HCT116 (cell line): ENCODE measurements around the gene USP8.

Experiments used
- EGR1 ChIP-seq: IDR thresholded peaks from 2 replicates; pipeline ENCODE4 v1.6.1; 2012; ENCODE audit warnings: low read depth
- EZH2 ChIP-seq: fragments of 200-600 bp; sonication (generic); IDR thresholded peaks from 2 replicates; pipeline ENCODE4 v1.6.1; 2017; ENCODE audit warnings: antibody characterized with exemption, mixed run types
- POLR2A ChIP-seq: IDR thresholded peaks from 2 replicates; pipeline ENCODE4 v1.7.0; 2011; ENCODE audit warnings: borderline replicate concordance; ENCODE audit not compliant: insufficient read depth, insufficient read length; ENCODE audit errors: extremely low read depth
- POLR2AphosphoS5 ChIP-seq: IDR thresholded peaks from 2 replicates; pipeline ENCODE4 v1.6.1; 2011; ENCODE audit warnings: mild to moderate bottlenecking, low read depth, low read length, moderate library complexity
- SIN3A ChIP-seq: IDR thresholded peaks from 2 replicates; pipeline ENCODE4 v1.6.1; 2012; ENCODE audit warnings: low read depth
- TCF7L2 ChIP-seq: IDR thresholded peaks from 2 replicates; pipeline ENCODE4 v1.7.0; 2011; ENCODE audit warnings: borderline replicate concordance, inconsistent platforms; ENCODE audit not compliant: insufficient read depth, insufficient read length; ENCODE audit errors: extremely low read depth
- TF ChIP-seq, protein P1 (sequence below), 3 experiments: fragments of 200-600 bp in 1 of 3; sonication (generic) in 1 of 3; IDR thresholded peaks in 2 of 3; conservative IDR thresholded peaks in 1 of 3; 2 replicates each; pipeline ENCODE4 v1.5.1; 2012 to 2017; ENCODE audit warnings: low read depth in 2 of 3, low read length in 2 of 3, antibody characterized with exemption in 1 of 3, borderline replicate concordance in 1 of 3, control low read depth in 1 of 3, mild to moderate bottlenecking in 1 of 3, mixed read lengths in 1 of 3, mixed run types in 1 of 3, moderate library complexity in 1 of 3; ENCODE audit not compliant: insufficient read depth in 1 of 3
- TF ChIP-seq, protein P2 (sequence below): IDR thresholded peaks from 2 replicates; pipeline ENCODE4 v1.6.1; 2012; ENCODE audit warnings: low read depth
- TF ChIP-seq, protein P3 (sequence below): IDR thresholded peaks from 2 replicates; pipeline ENCODE4 v1.6.1; 2012

DNA sequence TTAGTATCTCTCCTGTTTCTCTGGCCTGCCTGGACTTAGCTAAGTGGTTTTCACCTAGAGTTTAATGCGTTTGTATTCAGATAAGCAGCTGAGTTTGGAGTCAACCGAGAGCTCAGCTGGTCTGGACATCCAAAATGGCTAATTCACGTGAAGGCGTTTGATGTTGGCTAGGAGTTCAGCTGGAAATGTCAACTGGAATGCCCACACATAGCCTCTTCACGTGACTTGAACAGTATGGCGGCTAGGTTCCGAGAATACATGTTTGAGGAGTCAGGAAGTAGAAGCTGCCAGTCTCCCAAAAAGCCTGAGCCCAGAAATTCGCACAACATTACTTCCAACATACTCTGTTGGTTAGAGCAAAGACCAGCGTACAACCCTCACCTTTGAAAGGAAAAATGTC is 2.2 kb downstream of the USP8 start:
- TF ChIP-seq, protein P1, sequence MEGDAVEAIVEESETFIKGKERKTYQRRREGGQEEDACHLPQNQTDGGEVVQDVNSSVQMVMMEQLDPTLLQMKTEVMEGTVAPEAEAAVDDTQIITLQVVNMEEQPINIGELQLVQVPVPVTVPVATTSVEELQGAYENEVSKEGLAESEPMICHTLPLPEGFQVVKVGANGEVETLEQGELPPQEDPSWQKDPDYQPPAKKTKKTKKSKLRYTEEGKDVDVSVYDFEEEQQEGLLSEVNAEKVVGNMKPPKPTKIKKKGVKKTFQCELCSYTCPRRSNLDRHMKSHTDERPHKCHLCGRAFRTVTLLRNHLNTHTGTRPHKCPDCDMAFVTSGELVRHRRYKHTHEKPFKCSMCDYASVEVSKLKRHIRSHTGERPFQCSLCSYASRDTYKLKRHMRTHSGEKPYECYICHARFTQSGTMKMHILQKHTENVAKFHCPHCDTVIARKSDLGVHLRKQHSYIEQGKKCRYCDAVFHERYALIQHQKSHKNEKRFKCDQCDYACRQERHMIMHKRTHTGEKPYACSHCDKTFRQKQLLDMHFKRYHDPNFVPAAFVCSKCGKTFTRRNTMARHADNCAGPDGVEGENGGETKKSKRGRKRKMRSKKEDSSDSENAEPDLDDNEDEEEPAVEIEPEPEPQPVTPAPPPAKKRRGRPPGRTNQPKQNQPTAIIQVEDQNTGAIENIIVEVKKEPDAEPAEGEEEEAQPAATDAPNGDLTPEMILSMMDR (IDR thresholded peaks at IDR 0.05 in 2 of 3, conservative IDR thresholded peaks at IDR 0.05 in 1 of 3; ENCODE audit: borderline replicate concordance in 1 of 3, insufficient read depth in 1 of 3, low read depth in 2 of 3, low read length in 2 of 3) = no peak
- TF ChIP-seq POLR2A (no peak), EGR1 (no peak), POLR2AphosphoS5 (no peak), SIN3A (no peak), TCF7L2 (no peak), EZH2 (no peak)
- TF ChIP-seq, protein P2, sequence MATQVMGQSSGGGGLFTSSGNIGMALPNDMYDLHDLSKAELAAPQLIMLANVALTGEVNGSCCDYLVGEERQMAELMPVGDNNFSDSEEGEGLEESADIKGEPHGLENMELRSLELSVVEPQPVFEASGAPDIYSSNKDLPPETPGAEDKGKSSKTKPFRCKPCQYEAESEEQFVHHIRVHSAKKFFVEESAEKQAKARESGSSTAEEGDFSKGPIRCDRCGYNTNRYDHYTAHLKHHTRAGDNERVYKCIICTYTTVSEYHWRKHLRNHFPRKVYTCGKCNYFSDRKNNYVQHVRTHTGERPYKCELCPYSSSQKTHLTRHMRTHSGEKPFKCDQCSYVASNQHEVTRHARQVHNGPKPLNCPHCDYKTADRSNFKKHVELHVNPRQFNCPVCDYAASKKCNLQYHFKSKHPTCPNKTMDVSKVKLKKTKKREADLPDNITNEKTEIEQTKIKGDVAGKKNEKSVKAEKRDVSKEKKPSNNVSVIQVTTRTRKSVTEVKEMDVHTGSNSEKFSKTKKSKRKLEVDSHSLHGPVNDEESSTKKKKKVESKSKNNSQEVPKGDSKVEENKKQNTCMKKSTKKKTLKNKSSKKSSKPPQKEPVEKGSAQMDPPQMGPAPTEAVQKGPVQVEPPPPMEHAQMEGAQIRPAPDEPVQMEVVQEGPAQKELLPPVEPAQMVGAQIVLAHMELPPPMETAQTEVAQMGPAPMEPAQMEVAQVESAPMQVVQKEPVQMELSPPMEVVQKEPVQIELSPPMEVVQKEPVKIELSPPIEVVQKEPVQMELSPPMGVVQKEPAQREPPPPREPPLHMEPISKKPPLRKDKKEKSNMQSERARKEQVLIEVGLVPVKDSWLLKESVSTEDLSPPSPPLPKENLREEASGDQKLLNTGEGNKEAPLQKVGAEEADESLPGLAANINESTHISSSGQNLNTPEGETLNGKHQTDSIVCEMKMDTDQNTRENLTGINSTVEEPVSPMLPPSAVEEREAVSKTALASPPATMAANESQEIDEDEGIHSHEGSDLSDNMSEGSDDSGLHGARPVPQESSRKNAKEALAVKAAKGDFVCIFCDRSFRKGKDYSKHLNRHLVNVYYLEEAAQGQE = no peak
- TF ChIP-seq, protein P3, sequence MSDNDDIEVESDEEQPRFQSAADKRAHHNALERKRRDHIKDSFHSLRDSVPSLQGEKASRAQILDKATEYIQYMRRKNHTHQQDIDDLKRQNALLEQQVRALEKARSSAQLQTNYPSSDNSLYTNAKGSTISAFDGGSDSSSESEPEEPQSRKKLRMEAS = no peak
